ENCODE measurements around the gene FAM171A1.

FAM171A1 gene

GRCh38 chr10:15313047-15313446 lies 58.0 kb downstream of the FAM171A1 start:
- WGBS, 2 donors (ENCODE audit: extremely low coverage in 2 of 2, insufficient read length in 2 of 2, insufficient replicate concordance in 1 of 2), result no CpG with 5 or more reads among the region's 4 CpGs
- Histone ChIP-seq H3K18ac (ENCODE audit: low read length) (no peak overlapping the region), H3K4ac (ENCODE audit: low read length) (no peak overlapping the region), H3K27me3 (ENCODE audit: control insufficient read depth in 3 of 3, insufficient read depth in 3 of 3, low read depth in 1 of 3, low read length in 3 of 3) (no peaks in the 10 kb centered on the region), H3K4me1 (ENCODE audit: control insufficient read depth in 2 of 2, insufficient read depth in 1 of 2, low read depth in 1 of 2, low read length in 2 of 2) (peaks cover 11 to 14% of the 10 kb centered on the region in 2 donors), H2AFZ (ENCODE audit: low read length) (no peak overlapping the region), H3K9me3 (replicated peaks in 1 of 2; ENCODE audit: control insufficient read depth in 2 of 2, insufficient read depth in 1 of 2, low read depth in 1 of 2, low read length in 2 of 2) (no peaks in the 10 kb centered on the region), H2AK5ac (ENCODE audit: low read depth, low read length) (no peak overlapping the region), H2BK15ac (ENCODE audit: low read length) (no peak overlapping the region), H4K8ac (ENCODE audit: low read depth, low read length) (no peak overlapping the region), H2BK5ac (ENCODE audit: low read length) (no peak overlapping the region), H3K23ac (ENCODE audit: low read depth, low read length, poor library complexity) (no peak overlapping the region), H3K9ac (ENCODE audit: low read depth, low read length, poor library complexity) (no peak overlapping the region), H4K91ac (ENCODE audit: low read depth, low read length, poor library complexity) (no peak overlapping the region), H3K4me2 (ENCODE audit: insufficient read depth, low read length, poor library complexity, severe bottlenecking) (no peak overlapping the region), H3K14ac (ENCODE audit: low read length) (no peak overlapping the region), H3K27ac (replicated peaks; ENCODE audit: low read length) (peak overlapping the region; percentile 24), H3K4me3 (ENCODE audit: low read length in 2 of 2) (no peak overlapping the region), H2BK12ac (ENCODE audit: low read length) (no peak overlapping the region), H2BK120ac (ENCODE audit: low read depth, low read length) (no peak overlapping the region), H3K79me1 (ENCODE audit: low read depth, low read length) (peaks cover 2% of the 10 kb centered on the region), H3K36me3 (replicated peaks in 1 of 2; ENCODE audit: control insufficient read depth in 2 of 2, insufficient read depth in 2 of 2, low read length in 2 of 2) (peaks cover 0 to 5% of the 10 kb centered on the region in 2 donors)
- DNase-seq (ENCODE audit: low spot score), result no peak

DNA sequence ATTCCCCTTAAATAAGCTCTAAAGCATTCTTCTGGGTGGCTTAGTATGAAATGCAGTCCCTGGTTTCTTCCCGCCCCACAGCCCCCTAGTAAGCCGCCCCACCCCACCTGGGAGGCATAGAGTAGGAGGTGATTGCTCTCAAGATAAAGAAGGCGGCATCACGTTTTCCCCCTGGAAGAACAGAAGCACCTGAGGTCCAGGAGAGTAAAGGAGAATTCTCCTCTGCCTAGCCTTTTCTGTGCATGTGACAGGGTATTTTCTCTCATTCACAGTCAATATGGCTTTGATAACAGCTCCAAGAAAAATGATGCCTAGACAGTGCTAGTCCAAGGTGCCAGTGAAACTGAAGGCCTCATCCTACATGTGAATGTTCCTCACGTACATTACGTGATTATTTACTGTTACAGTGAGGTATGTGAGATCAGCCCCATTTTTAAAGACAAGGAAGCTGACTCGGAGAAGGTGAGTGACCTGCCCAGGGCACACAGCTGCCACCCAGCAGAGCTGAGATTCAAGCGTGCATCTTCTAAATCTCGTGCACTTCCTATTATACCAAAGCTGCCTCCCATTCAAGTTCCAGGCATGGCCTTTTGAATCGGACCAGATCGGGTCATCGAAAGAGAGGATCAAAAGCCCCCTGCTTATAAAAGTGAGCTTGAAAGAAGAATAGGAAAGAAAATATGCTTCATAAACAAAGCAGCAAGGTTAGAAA lies 59.4 kb downstream of the FAM171A1 start:
- no peak overlapping the region for H2BK12ac ChIP-seq (ENCODE audit: low read length)
- H3K36me3 ChIP-seq (replicated peaks in 1 of 2; ENCODE audit: control insufficient read depth in 2 of 2, insufficient read depth in 2 of 2, low read length in 2 of 2), result peaks cover 3 to 5% of the 10 kb centered on the region in 2 donors
- no peak overlapping the region for H3K27ac ChIP-seq (replicated peaks; ENCODE audit: low read length)
- H2BK120ac ChIP-seq (ENCODE audit: low read depth, low read length), result no peak overlapping the region
- no peak overlapping the region for H2BK15ac ChIP-seq (ENCODE audit: low read length)
- peaks cover 11% of the 10 kb centered on the region in 2 donors for H3K4me1 ChIP-seq (ENCODE audit: control insufficient read depth in 2 of 2, insufficient read depth in 1 of 2, low read depth in 1 of 2, low read length in 2 of 2)
- H3K9me3 ChIP-seq (replicated peaks in 1 of 2; ENCODE audit: control insufficient read depth in 2 of 2, insufficient read depth in 1 of 2, low read depth in 1 of 2, low read length in 2 of 2), result no peaks in the 10 kb centered on the region
- H4K91ac ChIP-seq (ENCODE audit: low read depth, low read length, poor library complexity), result no peak overlapping the region
- no peak overlapping the region for H2BK5ac ChIP-seq (ENCODE audit: low read length)
- H4K8ac ChIP-seq (ENCODE audit: low read depth, low read length), result no peak overlapping the region
- no peak overlapping the region for H3K14ac ChIP-seq (ENCODE audit: low read length)
- peaks cover 2% of the 10 kb centered on the region for H3K79me1 ChIP-seq (ENCODE audit: low read depth, low read length)
- WGBS, 2 donors (ENCODE audit: extremely low coverage in 2 of 2, insufficient read length in 2 of 2, insufficient replicate concordance in 1 of 2), result no CpG with 5 or more reads among the region's 12 CpGs
- H3K27me3 ChIP-seq (ENCODE audit: control insufficient read depth in 3 of 3, insufficient read depth in 3 of 3, low read depth in 1 of 3, low read length in 3 of 3), result no peaks in the 10 kb centered on the region
- H3K4me3 ChIP-seq (ENCODE audit: low read length in 2 of 2), result no peak overlapping the region
- no peak overlapping the region for H2AFZ ChIP-seq (ENCODE audit: low read length)
- H2AK5ac ChIP-seq (ENCODE audit: low read depth, low read length), result no peak overlapping the region
- no peak for DNase-seq (ENCODE audit: low spot score)
- H3K18ac ChIP-seq (ENCODE audit: low read length), result no peak overlapping the region
- no peak overlapping the region for H3K4me2 ChIP-seq (ENCODE audit: insufficient read depth, low read length, poor library complexity, severe bottlenecking)
- H3K9ac ChIP-seq (ENCODE audit: low read depth, low read length, poor library complexity), result no peak overlapping the region
- no peak overlapping the region for H3K23ac ChIP-seq (ENCODE audit: low read depth, low read length, poor library complexity)
- H3K4ac ChIP-seq (ENCODE audit: low read length), result no peak overlapping the region

- peaks cover 2% of the 10 kb centered on the region for H3K79me1 ChIP-seq (ENCODE audit: low read depth, low read length)
- H2BK120ac ChIP-seq (ENCODE audit: low read depth, low read length), result no peak overlapping the region
- peak overlapping the region; percentile 27 for H3K18ac ChIP-seq (ENCODE audit: low read length)
- no peak overlapping the region for H3K4me3 ChIP-seq (ENCODE audit: low read length in 2 of 2)
- no peak overlapping the region for H3K4ac ChIP-seq (ENCODE audit: low read length)
- no peak overlapping the region for H2AK5ac ChIP-seq (ENCODE audit: low read depth, low read length)
- H3K27ac ChIP-seq (replicated peaks; ENCODE audit: low read length), result no peak overlapping the region
- no peak overlapping the region for H3K23ac ChIP-seq (ENCODE audit: low read depth, low read length, poor library complexity)
- no peak overlapping the region for H4K91ac ChIP-seq (ENCODE audit: low read depth, low read length, poor library complexity)
- peaks cover 7% of the 10 kb centered on the region in 2 donors for H3K4me1 ChIP-seq (ENCODE audit: control insufficient read depth in 2 of 2, insufficient read depth in 1 of 2, low read depth in 1 of 2, low read length in 2 of 2)
- H2BK12ac ChIP-seq (ENCODE audit: low read length), result no peak overlapping the region
- no peaks in the 10 kb centered on the region for H3K9me3 ChIP-seq (replicated peaks in 1 of 2; ENCODE audit: control insufficient read depth in 2 of 2, insufficient read depth in 1 of 2, low read depth in 1 of 2, low read length in 2 of 2)
- no peaks in the 10 kb centered on the region for H3K27me3 ChIP-seq (ENCODE audit: control insufficient read depth in 3 of 3, insufficient read depth in 3 of 3, low read depth in 1 of 3, low read length in 3 of 3)
- no peak overlapping the region for H2BK5ac ChIP-seq (ENCODE audit: low read length)
- H3K4me2 ChIP-seq (ENCODE audit: insufficient read depth, low read length, poor library complexity, severe bottlenecking), result no peak overlapping the region
- no peak for DNase-seq (ENCODE audit: low spot score)
- peaks cover 2 to 3% of the 10 kb centered on the region in 2 donors for H3K36me3 ChIP-seq (replicated peaks in 1 of 2; ENCODE audit: control insufficient read depth in 2 of 2, insufficient read depth in 2 of 2, low read length in 2 of 2)
- H2AFZ ChIP-seq (ENCODE audit: low read length), result no peak overlapping the region
- H2BK15ac ChIP-seq (ENCODE audit: low read length), result no peak overlapping the region
- no peak overlapping the region for H4K8ac ChIP-seq (ENCODE audit: low read depth, low read length)
- H3K14ac ChIP-seq (ENCODE audit: low read length), result no peak overlapping the region
- no peak overlapping the region for H3K9ac ChIP-seq (ENCODE audit: low read depth, low read length, poor library complexity)
- WGBS, 2 donors (ENCODE audit: extremely low coverage in 2 of 2, insufficient read length in 2 of 2, insufficient replicate concordance in 1 of 2), result no CpG with 5 or more reads among the region's 5 CpGs
Observed at GRCh38 chr10:15310776-15311568, 60.1 kb downstream of the FAM171A1 start.

GRCh38 chr10:15309221-15309620 lies 61.9 kb downstream of the FAM171A1 start:
- DNase-seq (ENCODE audit: low spot score), result no peak
- Histone ChIP-seq H3K79me1 (ENCODE audit: low read depth, low read length) (peaks cover 2% of the 10 kb centered on the region), H3K27ac (replicated peaks; ENCODE audit: low read length) (no peak overlapping the region), H3K14ac (ENCODE audit: low read length) (no peak overlapping the region), H3K4me1 (ENCODE audit: control insufficient read depth in 2 of 2, insufficient read depth in 1 of 2, low read depth in 1 of 2, low read length in 2 of 2) (peaks cover 7% of the 10 kb centered on the region in 2 donors), H3K4me3 (ENCODE audit: low read length in 2 of 2) (no peak overlapping the region), H2BK12ac (ENCODE audit: low read length) (no peak overlapping the region), H4K8ac (ENCODE audit: low read depth, low read length) (no peak overlapping the region), H3K27me3 (ENCODE audit: control insufficient read depth in 3 of 3, insufficient read depth in 3 of 3, low read depth in 1 of 3, low read length in 3 of 3) (no peaks in the 10 kb centered on the region), H2BK120ac (ENCODE audit: low read depth, low read length) (no peak overlapping the region), H2BK15ac (ENCODE audit: low read length) (no peak overlapping the region), H3K9ac (ENCODE audit: low read depth, low read length, poor library complexity) (no peak overlapping the region), H3K9me3 (replicated peaks in 1 of 2; ENCODE audit: control insufficient read depth in 2 of 2, insufficient read depth in 1 of 2, low read depth in 1 of 2, low read length in 2 of 2) (peaks cover 0 to 3% of the 10 kb centered on the region in 2 donors), H4K91ac (ENCODE audit: low read depth, low read length, poor library complexity) (no peak overlapping the region), H2AFZ (ENCODE audit: low read length) (no peak overlapping the region), H3K18ac (ENCODE audit: low read length) (no peak overlapping the region), H3K4me2 (ENCODE audit: insufficient read depth, low read length, poor library complexity, severe bottlenecking) (no peak overlapping the region), H2BK5ac (ENCODE audit: low read length) (no peak overlapping the region), H3K23ac (ENCODE audit: low read depth, low read length, poor library complexity) (no peak overlapping the region), H3K4ac (ENCODE audit: low read length) (no peak overlapping the region), H2AK5ac (ENCODE audit: low read depth, low read length) (no peak overlapping the region), H3K36me3 (replicated peaks in 1 of 2; ENCODE audit: control insufficient read depth in 2 of 2, insufficient read depth in 2 of 2, low read length in 2 of 2) (peaks cover 2 to 3% of the 10 kb centered on the region in 2 donors)
- no CpG with 5 or more reads among the region's 10 CpGs for WGBS, 2 donors (ENCODE audit: extremely low coverage in 2 of 2, insufficient read length in 2 of 2, insufficient replicate concordance in 1 of 2)

All from neuronal stem cell (in vitro differentiated cells).